Coronary artery (tissue), 2 donors: ENCODE data around the gene ADAMTS9.

ENCODE experiments used
- DNase-seq: peaks from one replicate; pipeline ENCODE4 v3.0.0-alpha.2; 2017; ENCODE audit warnings: low spot score
- H3K27ac ChIP-seq, 2 donors: fragments of 200-600 bp; sonication (generic); one replicate each; pipeline ENCODE4 v1.5.1; 2016 to 2019
- H3K4me3 ChIP-seq: fragments of 200-600 bp; sonication (generic); 2 replicates; pipeline ENCODE4 v1.5.1; 2016; ENCODE audit warnings: mild to moderate bottlenecking, moderate library complexity
- TF ChIP-seq, protein P1 (sequence below): fragments of 200-600 bp; sonication (generic); IDR thresholded peaks from one replicate; pipeline ENCODE4 v1.5.1; 2019; ENCODE audit warnings: antibody characterized with exemption

The ADAMTS9 gene

DNA sequence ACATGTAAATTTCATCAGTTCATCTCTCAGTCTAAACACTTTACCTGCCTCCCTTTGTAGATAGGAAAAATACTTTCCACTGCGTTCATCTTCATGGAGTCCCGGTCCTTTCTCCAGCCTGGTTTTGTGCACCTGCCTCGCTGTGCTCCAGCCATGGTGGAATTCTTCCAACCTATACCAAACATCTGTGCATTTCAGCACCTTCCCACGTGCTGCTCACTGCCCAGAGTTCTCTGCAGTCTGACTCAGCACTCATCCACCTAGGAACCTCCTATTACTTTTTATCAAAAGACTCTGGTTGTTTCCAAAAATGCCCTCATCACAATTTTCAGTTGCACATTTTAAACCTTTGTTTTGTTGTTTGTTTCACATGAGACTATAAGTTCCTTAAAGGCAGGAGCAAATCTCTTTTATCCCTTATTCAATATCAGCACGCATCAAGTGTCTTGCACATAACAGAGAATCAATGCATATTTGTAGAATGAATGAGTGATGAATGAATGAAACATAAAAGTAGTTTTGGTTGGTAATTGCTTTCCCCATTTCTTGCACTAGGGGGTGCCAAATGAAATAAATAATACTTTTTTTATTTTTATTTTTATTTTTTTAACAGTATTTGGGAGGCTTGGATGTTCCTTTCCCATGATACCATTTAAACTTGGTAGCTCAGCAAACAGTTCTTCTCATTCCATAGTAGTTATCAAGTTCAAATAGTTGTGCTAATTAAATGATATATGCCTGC lies 30.2 kb upstream of the ADAMTS9 start:
- TF ChIP-seq, protein P1, sequence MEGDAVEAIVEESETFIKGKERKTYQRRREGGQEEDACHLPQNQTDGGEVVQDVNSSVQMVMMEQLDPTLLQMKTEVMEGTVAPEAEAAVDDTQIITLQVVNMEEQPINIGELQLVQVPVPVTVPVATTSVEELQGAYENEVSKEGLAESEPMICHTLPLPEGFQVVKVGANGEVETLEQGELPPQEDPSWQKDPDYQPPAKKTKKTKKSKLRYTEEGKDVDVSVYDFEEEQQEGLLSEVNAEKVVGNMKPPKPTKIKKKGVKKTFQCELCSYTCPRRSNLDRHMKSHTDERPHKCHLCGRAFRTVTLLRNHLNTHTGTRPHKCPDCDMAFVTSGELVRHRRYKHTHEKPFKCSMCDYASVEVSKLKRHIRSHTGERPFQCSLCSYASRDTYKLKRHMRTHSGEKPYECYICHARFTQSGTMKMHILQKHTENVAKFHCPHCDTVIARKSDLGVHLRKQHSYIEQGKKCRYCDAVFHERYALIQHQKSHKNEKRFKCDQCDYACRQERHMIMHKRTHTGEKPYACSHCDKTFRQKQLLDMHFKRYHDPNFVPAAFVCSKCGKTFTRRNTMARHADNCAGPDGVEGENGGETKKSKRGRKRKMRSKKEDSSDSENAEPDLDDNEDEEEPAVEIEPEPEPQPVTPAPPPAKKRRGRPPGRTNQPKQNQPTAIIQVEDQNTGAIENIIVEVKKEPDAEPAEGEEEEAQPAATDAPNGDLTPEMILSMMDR, result no peak
- H3K4me3 ChIP-seq, result no peak overlapping the region
- peak overlapping the region; percentile 71 to 84 for H3K27ac ChIP-seq
- no peak for DNase-seq

DNA sequence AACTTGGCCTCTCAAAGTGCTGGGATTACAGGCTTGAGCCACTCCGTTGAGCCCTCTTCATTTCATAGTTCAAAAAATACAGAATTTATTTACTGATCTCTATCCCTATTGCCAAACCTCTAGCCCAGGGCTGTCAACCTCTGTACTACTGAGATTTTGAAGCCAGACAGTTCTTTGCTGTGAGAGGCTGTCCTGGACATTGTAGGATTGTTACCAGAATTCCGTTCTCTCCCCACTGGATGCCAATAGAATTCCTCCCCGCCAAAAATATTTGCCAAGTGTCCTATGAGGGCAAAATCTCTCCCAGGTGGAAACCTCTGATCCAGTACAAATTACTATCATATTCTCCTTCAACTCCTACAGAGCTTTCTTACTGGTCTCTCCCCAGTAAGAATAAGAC lies 29.6 kb upstream of the ADAMTS9 start:
- Histone ChIP-seq H3K4me3 (no peak overlapping the region), H3K27ac (peak overlapping the region; percentile 71 to 84)
- no peak for DNase-seq
- TF ChIP-seq, protein P1, result no peak

DNA sequence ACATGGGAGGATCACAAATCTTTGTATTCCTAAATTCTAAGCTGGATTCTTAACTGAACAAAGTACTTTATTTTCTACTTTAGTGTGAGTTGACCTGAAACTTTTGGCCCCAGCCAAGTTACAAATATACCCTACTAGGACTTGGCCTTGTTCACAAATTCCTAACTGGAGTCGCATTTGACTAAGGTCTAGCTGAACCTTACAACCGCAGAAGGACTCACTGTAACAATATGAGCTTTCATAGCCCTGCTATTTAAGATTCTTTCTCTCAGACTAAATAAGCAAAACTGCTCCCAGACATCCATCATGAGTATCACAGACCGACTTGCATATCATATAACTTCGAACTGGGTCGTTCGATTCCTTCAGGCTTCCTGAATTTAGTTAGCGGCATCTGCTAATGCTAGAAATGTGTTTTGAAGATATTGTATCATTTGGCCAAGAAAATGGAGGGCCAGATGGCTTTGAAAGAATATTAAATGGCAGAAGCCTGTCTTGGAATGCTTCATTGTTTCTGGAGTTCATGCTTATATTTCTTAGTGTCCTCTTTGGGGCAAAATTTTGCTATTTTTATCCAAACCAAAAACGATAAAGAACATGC lies 28.4 kb upstream of the ADAMTS9 start:
- DNase-seq, result no peak
- H3K27ac ChIP-seq, result peak overlapping the region; percentile 71 to 84
- TF ChIP-seq, protein P1, result no peak
- peak overlapping the region; percentile 43 for H3K4me3 ChIP-seq

DNA sequence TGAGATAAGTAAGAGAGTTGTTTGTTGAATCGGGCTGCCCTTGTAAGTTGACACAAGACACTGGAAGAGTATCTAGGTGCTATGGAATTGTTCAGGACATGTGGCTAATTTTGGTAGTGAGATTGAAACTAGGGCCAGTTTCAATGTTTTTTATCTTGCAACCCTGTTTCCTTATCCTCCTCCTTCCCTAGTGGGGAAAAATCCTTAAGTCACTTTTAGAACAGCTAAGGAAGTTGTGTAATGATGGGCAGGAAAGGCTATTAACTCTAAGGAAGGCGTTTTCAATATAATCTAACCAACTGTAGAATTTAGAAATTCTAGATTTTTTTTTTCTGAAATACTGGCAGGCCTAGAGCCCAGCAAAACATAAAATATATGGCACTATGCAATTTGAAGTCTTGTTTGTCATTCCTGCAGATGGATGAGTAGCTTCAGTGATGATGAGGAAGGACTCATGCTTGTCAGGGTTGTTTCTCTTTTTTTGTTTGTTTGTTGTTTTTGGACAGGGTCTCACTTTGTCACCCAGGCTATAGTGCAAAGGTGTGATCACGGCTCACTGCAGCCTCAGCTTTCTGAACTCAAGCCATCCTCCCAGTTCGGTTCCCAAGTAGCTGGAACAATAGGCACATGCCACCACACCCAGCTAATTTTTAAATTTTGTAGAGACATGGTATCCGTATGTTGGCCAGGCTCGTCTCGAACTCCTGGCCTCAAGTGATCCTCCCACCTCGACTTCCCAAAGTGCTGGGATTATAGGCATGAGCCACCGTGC lies 27.6 kb upstream of the ADAMTS9 start:
- H3K27ac ChIP-seq, result peak overlapping the region; percentile 71 to 84
- no peak for DNase-seq
- TF ChIP-seq, protein P1, result no peak
- no peak overlapping the region for H3K4me3 ChIP-seq

DNA sequence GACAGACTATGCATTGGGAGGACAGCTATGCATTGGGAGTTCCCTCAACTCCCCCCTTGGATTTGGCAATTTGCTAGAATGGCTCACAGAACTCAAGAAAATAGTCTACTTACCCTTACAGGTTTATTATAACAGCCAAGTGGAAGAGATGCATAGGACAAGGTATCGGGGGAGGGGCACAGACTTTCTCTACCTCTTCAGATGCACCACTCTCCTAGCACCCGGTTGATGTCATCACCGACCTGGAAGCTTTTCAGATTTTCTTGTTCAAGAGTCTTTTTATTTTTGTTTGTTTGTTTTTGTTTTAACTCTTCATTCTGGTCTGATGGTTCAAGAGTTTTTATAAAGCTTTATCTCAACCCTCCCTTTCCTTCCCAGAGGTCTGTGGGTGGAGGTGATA lies 20.7 kb upstream of the ADAMTS9 start:
- H3K27ac ChIP-seq, result no peak overlapping the region
- TF ChIP-seq, protein P1, result no peak
- no peak for DNase-seq
- H3K4me3 ChIP-seq, result no peak overlapping the region

DNA sequence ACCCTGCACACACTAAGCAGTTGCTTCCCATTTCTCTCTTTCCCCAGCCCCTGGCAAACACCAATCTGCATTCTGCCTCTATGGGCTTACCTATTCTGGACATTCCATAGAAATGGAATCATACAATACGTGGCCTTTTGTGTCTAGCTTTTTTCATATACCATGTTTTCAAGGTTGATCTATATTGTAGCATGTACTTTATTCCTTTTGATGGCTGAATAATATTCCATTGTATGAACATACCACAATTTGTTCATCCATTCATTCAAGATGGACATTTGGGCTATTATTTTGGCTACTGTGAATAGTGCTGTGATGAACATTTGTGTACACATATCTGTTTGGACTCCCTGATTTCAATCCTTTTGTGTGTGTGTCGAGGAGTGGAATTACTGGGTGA lies 18.1 kb upstream of the ADAMTS9 start:
- no peak for DNase-seq
- TF ChIP-seq, protein P1, result no peak

More for the DNA sequence above, 18.1 kb upstream of the ADAMTS9 start:
- H3K4me3 ChIP-seq, result no peak overlapping the region
- no peak overlapping the region for H3K27ac ChIP-seq
